Hair follicular keratinocyte (primary cell): Measurements from ENCODE around the gene TACC3. TPM values are rescaled to one million over a fixed set of nuclear protein-coding genes. Genes with fewer than 3 reads are reported as not detected.

ENCODE experiments used
- total RNA-seq: library from RNA; depleted of rRNA; stranded (reverse); fragments of >200 nt; gene quantifications from 2 replicates; pipeline ENCODE4 v1.2.3, GENCODE V29; 2015

Gene TACC3
- total RNA-seq: 18.0 and 59.3 TPM in 2 replicates

GRCh38 chr4:1721003-1721665 lies at the start of gene TACC3, which contains the start of gene TMEM129:
TSS of gene TACC3 (plus strand) at chr4:1721521. CDS start at chr4:1723422, 1,901 bp downstream.
TSS of gene TMEM129 (minus strand) at chr4:1721323. CDS start at chr4:1720837, 486 bp downstream.

GRCh38 chr4:1683736-1684505 lies 37.4 kb upstream of the TACC3 start, which contains the start of gene FAM53A:
TSS of gene FAM53A (minus strand) at chr4:1684313. CDS start at chr4:1668741, 15,572 bp downstream.

GRCh38 chr4:1712216-1713002 lies 8.9 kb upstream of the TACC3 start, which contains the start of gene SLBP:
TSS of gene SLBP (minus strand) at chr4:1712319. CDS start at chr4:1712188, 131 bp downstream.

GRCh38 chr4:1792832-1793495 lies 71.6 kb downstream of the TACC3 start, which contains the start of gene FGFR3:
TSS of gene FGFR3 (plus strand) at chr4:1793293. CDS start at chr4:1793935, 642 bp downstream.

Other genes starting within 250 kb of the TACC3 start
- 2.1 and 7.7 TPM in 2 replicates for gene FAM53A, start 37.2 kb upstream of the TACC3 start, total RNA-seq
- 77.2 and 80.0 TPM in 2 replicates for gene SLBP, start 9.2 kb upstream of the TACC3 start, total RNA-seq
- 26.7 and 42.5 TPM in 2 replicates for gene TMEM129, start 198 bp upstream of the TACC3 start, total RNA-seq
- gene FGFR3, start 71.8 kb downstream of the TACC3 start, total RNA-seq: 41.6 and 43.7 TPM in 2 replicates
- gene LETM1, start 134.6 kb downstream of the TACC3 start, total RNA-seq: 47.0 and 49.6 TPM in 2 replicates
- 45.5 and 69.2 TPM in 2 replicates for gene NSD2, start 149.9 kb downstream of the TACC3 start, total RNA-seq